Effector memory CD8-positive, alpha-beta T cell (primary cell): Measurements from ENCODE around the gene TMEM11.

Source experiments
- ATAC-seq: fragments of 150-1000 bp; cut with Tn5 transposase; replicated peaks from 2 replicates; pipeline ENCODE4 v1.10.0; 2021; ENCODE audit warnings: mild to moderate bottlenecking, moderate library complexity
- DNase-seq, 3 experiments: peaks; one replicate each; pipeline ENCODE4 v3.0.0; 2021
- H3K27ac Mint-ChIP-seq, 2 donors: one replicate each; pipeline ENCODE4 v1.8.0; 2022; ENCODE audit warnings: mild to moderate bottlenecking in 2 of 2, mixed read lengths in 2 of 2, moderate library complexity in 2 of 2
- H3K27me3 Mint-ChIP-seq, 2 donors: one replicate each; pipeline ENCODE4 v1.8.0; 2022; ENCODE audit warnings: mixed read lengths in 2 of 2
- H3K36me3 Mint-ChIP-seq: one replicate; pipeline ENCODE4 v1.8.0; 2022; ENCODE audit warnings: mild to moderate bottlenecking, moderate library complexity, mixed read lengths; ENCODE audit not compliant: insufficient read depth
- H3K4me1 Mint-ChIP-seq, 2 donors: one replicate each; pipeline ENCODE4 v1.8.0; 2022; ENCODE audit warnings: low read depth in 2 of 2, mixed read lengths in 2 of 2
- H3K4me3 Mint-ChIP-seq, 2 donors: one replicate each; pipeline ENCODE4 v1.8.0; 2022; ENCODE audit warnings: mild to moderate bottlenecking in 2 of 2, mixed read lengths in 2 of 2, moderate library complexity in 2 of 2
- H3K9me3 Mint-ChIP-seq, 2 donors: one replicate each; pipeline ENCODE4 v1.8.0; 2022; ENCODE audit warnings: mixed read lengths in 2 of 2

The TMEM11 gene

GRCh38 chr17:21212826-21213637 is 929 bp downstream of the TMEM11 start:
- ATAC-seq (no peak), DNase-seq (no peak)
- H3K9me3 Mint-ChIP-seq = no peaks in the 10 kb centered on the region
- peaks cover 7% of the 10 kb centered on the region for H3K36me3 Mint-ChIP-seq
- H3K4me3 Mint-ChIP-seq = peak overlapping the region; percentile 87 to 92
- H3K27ac Mint-ChIP-seq = peak overlapping the region; percentile 93 to 94
- H3K27me3 Mint-ChIP-seq = no peaks in the 10 kb centered on the region
- peaks cover 33 to 35% of the 10 kb centered on the region in 2 donors for H3K4me1 Mint-ChIP-seq

GRCh38 chr17:21211825-21212479 is 2.0 kb downstream of the TMEM11 start:
- Mint-ChIP-seq H3K9me3 (no peaks in the 10 kb centered on the region), H3K4me1 (peaks cover 30 to 33% of the 10 kb centered on the region in 2 donors), H3K4me3 (peak overlapping the region; percentile 31 to 87), H3K36me3 (peaks cover 7% of the 10 kb centered on the region), H3K27me3 (no peaks in the 10 kb centered on the region), H3K27ac (peak overlapping the region; percentile 93 to 94)
- DNase-seq (no peak), ATAC-seq (no peak)

- DNase-seq = no peak
- Mint-ChIP-seq H3K27me3 (no peaks in the 10 kb centered on the region), H3K27ac (peak overlapping the region; percentile 5 to 68), H3K9me3 (no peaks in the 10 kb centered on the region), H3K4me1 (peaks cover 29 to 31% of the 10 kb centered on the region in 2 donors), H3K36me3 (peaks cover 12% of the 10 kb centered on the region), H3K4me3 (no peak overlapping the region)
- no peak for ATAC-seq
Measured at GRCh38 chr17:21210411-21211076, 3.4 kb downstream of the TMEM11 start.

DNA sequence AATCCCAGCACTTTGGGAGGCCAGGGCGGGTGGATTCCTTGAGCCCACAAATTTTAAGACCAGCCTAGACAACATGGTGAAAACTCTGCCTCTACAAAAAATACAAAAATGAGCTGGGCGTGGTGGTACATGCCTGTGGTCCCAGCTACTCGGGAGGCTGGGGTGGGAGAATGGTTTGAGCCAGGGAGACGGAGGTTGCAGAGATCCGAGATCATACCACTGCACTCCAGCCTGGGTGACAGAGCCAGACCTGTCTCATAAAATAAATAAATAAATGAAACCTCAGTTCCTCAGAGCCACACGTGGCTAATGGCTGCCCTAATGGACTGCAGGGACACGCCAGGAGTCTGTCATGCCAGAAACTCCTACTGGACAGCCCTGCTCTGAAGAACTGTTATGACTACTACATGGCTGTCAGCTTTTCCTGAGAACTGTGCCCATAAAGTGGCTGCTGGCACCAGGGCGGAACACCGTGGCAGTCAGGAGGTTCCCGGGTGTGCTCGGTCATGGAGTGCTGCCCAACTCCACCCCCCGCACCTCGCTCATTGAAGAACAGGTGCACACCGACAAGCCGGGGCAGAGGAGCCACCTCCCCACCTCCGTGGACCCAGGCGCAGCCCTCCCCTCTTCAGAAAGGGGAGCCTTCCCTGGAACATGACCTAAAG is 4.3 kb downstream of the TMEM11 start:
- H3K27ac Mint-ChIP-seq = peak overlapping the region in 1 of 2 donors; percentile 68
- ATAC-seq = no peak
- no peaks in the 10 kb centered on the region for H3K27me3 Mint-ChIP-seq
- H3K4me1 Mint-ChIP-seq = peaks cover 25 to 33% of the 10 kb centered on the region in 2 donors
- no peak for DNase-seq
- peaks cover 9% of the 10 kb centered on the region for H3K36me3 Mint-ChIP-seq
- H3K4me3 Mint-ChIP-seq = no peak overlapping the region
- H3K9me3 Mint-ChIP-seq = no peaks in the 10 kb centered on the region

DNA sequence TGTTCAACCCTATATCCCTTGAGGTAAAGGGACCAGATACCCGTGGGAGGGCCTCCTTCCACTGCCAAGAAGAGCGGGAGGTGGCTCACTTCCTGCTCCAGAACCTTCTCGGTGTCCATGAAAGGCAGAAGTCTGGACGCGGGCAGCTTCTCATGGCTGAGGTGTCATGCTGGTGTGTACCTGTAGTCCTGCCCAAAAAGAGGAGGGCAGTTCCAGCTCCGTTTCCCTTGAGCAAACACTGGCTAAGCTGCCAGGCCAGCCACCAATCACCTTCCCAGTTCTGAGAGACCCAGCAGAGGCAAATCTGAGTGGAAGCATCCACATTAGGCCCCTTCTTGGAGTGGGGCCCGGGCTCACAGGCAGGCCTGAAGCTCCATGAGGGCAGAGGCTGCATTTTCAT is 5.6 kb downstream of the TMEM11 start:
- Mint-ChIP-seq H3K36me3 (peaks cover 4% of the 10 kb centered on the region), H3K27ac (no peak overlapping the region), H3K27me3 (no peaks in the 10 kb centered on the region), H3K4me1 (peaks cover 26 to 35% of the 10 kb centered on the region in 2 donors), H3K9me3 (no peaks in the 10 kb centered on the region), H3K4me3 (no peak overlapping the region)
- DNase-seq (no peak), ATAC-seq (no peak)

- no peak for DNase-seq
- Mint-ChIP-seq H3K4me3 (no peak overlapping the region), H3K27ac (peak overlapping the region in 1 of 2 donors; percentile 59), H3K27me3 (no peaks in the 10 kb centered on the region), H3K36me3 (peaks cover 7% of the 10 kb centered on the region), H3K4me1 (peaks cover 22 to 33% of the 10 kb centered on the region in 2 donors), H3K9me3 (no peaks in the 10 kb centered on the region)
- ATAC-seq = no peak
Measured at GRCh38 chr17:21204935-21205334, 9.0 kb downstream of the TMEM11 start.

- Mint-ChIP-seq H3K36me3 (peaks cover 25% of the 10 kb centered on the region), H3K27ac (no peak overlapping the region), H3K4me1 (peaks cover 27 to 36% of the 10 kb centered on the region in 2 donors), H3K27me3 (no peaks in the 10 kb centered on the region), H3K4me3 (no peak overlapping the region), H3K9me3 (no peaks in the 10 kb centered on the region)
- ATAC-seq (no peak), DNase-seq (no peak)
Measured at GRCh38 chr17:21202512-21202911, 11.4 kb downstream of the TMEM11 start.

GRCh38 chr17:21201874-21202273 is 12.1 kb downstream of the TMEM11 start:
- H3K27ac Mint-ChIP-seq = peak overlapping the region in 1 of 2 donors; percentile 81
- peaks cover 31% of the 10 kb centered on the region for H3K36me3 Mint-ChIP-seq
- no peaks in the 10 kb centered on the region for H3K27me3 Mint-ChIP-seq
- no peak overlapping the region for H3K4me3 Mint-ChIP-seq
- no peaks in the 10 kb centered on the region for H3K9me3 Mint-ChIP-seq
- DNase-seq (no peak), ATAC-seq (no peak)
- peaks cover 27 to 36% of the 10 kb centered on the region in 2 donors for H3K4me1 Mint-ChIP-seq

DNA sequence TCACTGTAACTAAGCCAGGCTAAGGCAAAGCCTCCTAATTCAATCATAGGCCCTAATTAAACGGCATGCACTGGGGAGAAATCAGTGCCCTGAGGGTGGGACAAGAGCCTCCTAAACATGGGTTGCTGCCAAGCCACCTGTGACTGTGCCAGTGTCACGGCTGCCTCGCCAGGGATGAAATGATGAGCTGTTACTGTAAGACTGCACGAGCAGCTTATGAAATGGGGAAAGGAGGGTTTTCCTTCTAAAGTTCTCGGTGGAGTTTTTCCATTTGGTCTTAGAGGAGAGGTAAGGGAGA is 12.7 kb downstream of the TMEM11 start:
- peaks cover 35% of the 10 kb centered on the region for H3K36me3 Mint-ChIP-seq
- ATAC-seq (no peak), DNase-seq (no peak)
- H3K9me3 Mint-ChIP-seq = no peaks in the 10 kb centered on the region
- no peaks in the 10 kb centered on the region for H3K27me3 Mint-ChIP-seq
- no peak overlapping the region for H3K4me3 Mint-ChIP-seq
- H3K27ac Mint-ChIP-seq = peak overlapping the region; percentile 59 to 81
- peaks cover 27 to 36% of the 10 kb centered on the region in 2 donors for H3K4me1 Mint-ChIP-seq

- Mint-ChIP-seq H3K27ac (peak overlapping the region; percentile 59 to 81), H3K36me3 (peaks cover 37% of the 10 kb centered on the region), H3K4me1 (peaks cover 27 to 33% of the 10 kb centered on the region in 2 donors), H3K27me3 (no peaks in the 10 kb centered on the region), H3K9me3 (no peaks in the 10 kb centered on the region), H3K4me3 (no peak overlapping the region)
- no peak for ATAC-seq
- no peak for DNase-seq
Measured at GRCh38 chr17:21200590-21201297, 13.2 kb downstream of the TMEM11 start.

DNA sequence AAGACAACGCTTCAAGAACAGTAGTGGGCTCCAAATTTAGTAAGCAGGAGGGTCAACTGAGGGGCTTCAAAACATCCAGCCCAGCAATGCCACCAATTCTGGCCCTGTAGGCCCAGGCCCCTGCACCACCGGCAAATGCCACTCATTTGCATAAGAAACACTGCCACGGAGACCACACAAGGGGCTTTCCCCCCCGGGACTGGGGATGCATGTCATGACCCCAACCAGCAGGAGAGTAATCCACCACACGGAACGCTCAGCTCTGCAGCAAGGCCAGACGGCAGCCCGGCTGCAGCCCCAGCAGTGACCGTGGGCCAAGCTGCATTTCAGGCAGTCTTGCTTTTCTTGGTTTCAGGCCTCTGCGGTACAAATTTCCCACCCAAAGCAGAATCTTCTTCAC is 14.1 kb downstream of the TMEM11 start:
- H3K27ac Mint-ChIP-seq = peak overlapping the region; percentile 12 to 81
- no peaks in the 10 kb centered on the region for H3K9me3 Mint-ChIP-seq
- peaks cover 41% of the 10 kb centered on the region for H3K36me3 Mint-ChIP-seq
- H3K4me1 Mint-ChIP-seq = peaks cover 26 to 27% of the 10 kb centered on the region in 2 donors
- no peak overlapping the region for H3K4me3 Mint-ChIP-seq
- ATAC-seq (no peak), DNase-seq (no peak)
- H3K27me3 Mint-ChIP-seq = no peaks in the 10 kb centered on the region

GRCh38 chr17:21199311-21199710 is 14.7 kb downstream of the TMEM11 start:
- Mint-ChIP-seq H3K9me3 (no peaks in the 10 kb centered on the region), H3K4me1 (peaks cover 24 to 26% of the 10 kb centered on the region in 2 donors), H3K4me3 (no peak overlapping the region), H3K27me3 (no peaks in the 10 kb centered on the region), H3K27ac (no peak overlapping the region), H3K36me3 (peaks cover 41% of the 10 kb centered on the region)
- ATAC-seq (no peak), DNase-seq (no peak)

DNA sequence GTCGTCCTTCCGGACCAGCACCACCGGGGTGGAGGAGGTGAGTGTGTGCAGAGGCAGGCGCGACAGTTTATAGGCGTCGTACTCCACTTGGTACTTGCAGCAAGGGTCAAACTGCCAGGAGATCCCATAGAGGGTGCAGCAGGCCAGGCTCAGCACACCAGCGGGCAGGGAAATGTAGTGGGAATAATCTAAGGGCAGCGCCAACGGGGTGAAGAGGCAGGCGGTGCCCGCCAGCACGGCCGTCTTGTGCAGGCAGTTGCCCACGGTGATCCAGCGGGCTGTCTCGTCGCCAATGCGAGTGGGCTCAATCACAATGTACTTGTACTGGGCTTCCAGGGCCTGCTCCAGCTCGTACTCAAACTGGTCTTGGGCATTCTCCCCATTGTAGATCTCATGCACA is 15.6 kb downstream of the TMEM11 start:
- no peak for DNase-seq
- Mint-ChIP-seq H3K9me3 (no peaks in the 10 kb centered on the region), H3K27me3 (no peaks in the 10 kb centered on the region), H3K4me3 (no peak overlapping the region), H3K36me3 (peaks cover 41% of the 10 kb centered on the region), H3K27ac (no peak overlapping the region), H3K4me1 (peaks cover 23 to 26% of the 10 kb centered on the region in 2 donors)
- no peak for ATAC-seq
